Activated CD8-positive, alpha-beta T cell treated with anti-CD3 and anti-CD28 coated beads for 36 hours (primary cell): ENCODE measurements around the gene CORO2B. TPM values are rescaled to one million over a fixed set of nuclear protein-coding genes. Genes with fewer than 3 reads are reported as not detected.
"Not testable (repeated sequence)": the region's sequence is repeated elsewhere in the genome, so short reads cannot be mapped to it uniquely, and the experiment has no call there.

Experiments
- ATAC-seq: fragments of 200-7000 bp; cut with Tn5 transposase; one replicate; pipeline ENCODE4 v1.10.0; 2021; ENCODE audit warnings: mild to moderate bottlenecking, moderate library complexity
- CTCF ChIA-PET: fragments of 350-600 bp; sonication (Branson Sonifier 250); formaldehyde crosslinking; loops from one replicate; lab custom pipeline; 2021; ENCODE audit warnings: antibody characterized with exemption; lab: Charles Lee
- POLR2A ChIA-PET: fragments of 350-600 bp; sonication (Branson Sonifier 250); formaldehyde crosslinking; loops from one replicate; lab custom pipeline; 2021; ENCODE audit warnings: antibody characterized with exemption; lab: Charles Lee
- DNase-seq: peaks from one replicate; pipeline ENCODE4 v3.0.0-alpha.2; 2020
- H3K27ac Mint-ChIP-seq: one replicate; pipeline ENCODE4 v1.8.0; 2021; ENCODE audit warnings: mild to moderate bottlenecking, mixed read lengths
- H3K27me3 Mint-ChIP-seq: one replicate; pipeline ENCODE4 v1.8.0; 2021; ENCODE audit warnings: mixed read lengths
- H3K36me3 Mint-ChIP-seq: one replicate; pipeline ENCODE4 v1.8.0; 2021; ENCODE audit warnings: low read depth, mixed read lengths
- H3K4me1 Mint-ChIP-seq: one replicate; pipeline ENCODE4 v1.8.0; 2021; ENCODE audit warnings: low read depth, mixed read lengths
- H3K4me3 Mint-ChIP-seq: one replicate; pipeline ENCODE4 v1.8.0; 2021; ENCODE audit warnings: mild to moderate bottlenecking, moderate library complexity, mixed read lengths
- H3K9me3 Mint-ChIP-seq: one replicate; pipeline ENCODE4 v1.8.0; 2021; ENCODE audit warnings: mixed read lengths
- CTCF ChIP-seq: fragments of 200-600 bp; IDR thresholded peaks from one replicate; pipeline ENCODE4 v1.8.0; 2022; ENCODE audit warnings: antibody characterized with exemption, mild to moderate bottlenecking
- intact Hi-C: fragments of 100-400 bp; cut with micrococcal nuclease; formaldehyde crosslinking; loops from one replicate; pipeline ENCODE4 v1.10.0; 2022
- total RNA-seq, 2 experiments: library from RNA; stranded (reverse); gene quantifications; one replicate each; pipeline ENCODE4 v1.2.3, GENCODE V29; 2021

The CORO2B gene
- total RNA-seq, 2 experiments from 2014 or later: not detected

- H3K36me3 Mint-ChIP-seq: no peaks in the 10 kb centered on the region
- DNase-seq (no peak), ATAC-seq (no peak)
- TF ChIP-seq CTCF: no peak
- intact Hi-C loops: no loop called here
- no peaks in the 10 kb centered on the region for H3K9me3 Mint-ChIP-seq
- peaks cover 7% of the 10 kb centered on the region for H3K27me3 Mint-ChIP-seq
- no peak overlapping the region for H3K27ac Mint-ChIP-seq
- ChIA-PET POLR2A (no interaction called here), CTCF (interaction anchor here (1.4 to 6.2 kb wide), 6 partner anchors 26 to 248 kb away, joined by 3 to 79 read pairs (median 27); no protein-coding TSS in a partner anchor)
- H3K4me1 Mint-ChIP-seq: peaks cover 3% of the 10 kb centered on the region
- no peak overlapping the region for H3K4me3 Mint-ChIP-seq
Observed at GRCh38 chr15:68676926-68677325, 98.1 kb downstream of the CORO2B start.

DNA sequence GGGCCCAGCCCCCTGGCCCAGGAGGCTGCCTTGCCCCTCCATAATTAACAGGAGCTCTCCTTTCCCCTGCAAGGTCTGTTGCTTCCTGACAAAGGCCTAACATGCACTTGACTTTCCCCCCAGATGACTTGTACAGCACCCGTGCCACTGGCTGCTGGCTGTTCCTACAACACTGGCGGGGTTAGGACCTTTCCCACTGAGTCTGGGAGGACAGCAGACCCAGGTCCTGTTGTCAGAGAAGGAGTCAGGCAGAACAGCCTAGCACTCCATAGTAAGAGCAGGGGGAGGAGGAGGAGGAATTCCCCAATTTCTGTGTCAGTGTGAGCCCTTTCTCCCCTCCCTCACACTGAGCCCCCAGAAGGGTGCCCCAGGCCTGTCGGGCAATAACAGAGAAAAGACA lies 99.2 kb downstream of the CORO2B start:
- peaks cover 3% of the 10 kb centered on the region for H3K27me3 Mint-ChIP-seq
- ATAC-seq: no peak

GRCh38 chr15:68678746-68679145 lies 100.0 kb downstream of the CORO2B start:
- DNase-seq (no peak), ATAC-seq (no peak)
- ChIA-PET POLR2A (no interaction called here), CTCF (interaction anchor here (1.3 to 6.2 kb wide), 4 partner anchors 118 to 197 kb away, joined by 3 to 79 read pairs (median 4); no protein-coding TSS in a partner anchor)
- Mint-ChIP-seq H3K36me3 (no peaks in the 10 kb centered on the region), H3K4me1 (peaks cover 3% of the 10 kb centered on the region), H3K4me3 (no peak overlapping the region), H3K27me3 (peaks cover 2% of the 10 kb centered on the region), H3K9me3 (no peaks in the 10 kb centered on the region), H3K27ac (no peak overlapping the region)
- intact Hi-C loops: no loop called here
- no peak for TF ChIP-seq CTCF

More for the DNA sequence above, 99.2 kb downstream of the CORO2B start:
- POLR2A ChIA-PET: no interaction called here
- no peaks in the 10 kb centered on the region for H3K36me3 Mint-ChIP-seq
- CTCF ChIA-PET: interaction anchor here (1.3 to 6.2 kb wide), 6 partner anchors 27 to 247 kb away, joined by 3 to 79 read pairs (median 4); no protein-coding TSS in a partner anchor
- H3K4me3 Mint-ChIP-seq: no peak overlapping the region
- no peak overlapping the region for H3K27ac Mint-ChIP-seq
- peaks cover 3% of the 10 kb centered on the region for H3K4me1 Mint-ChIP-seq
- no peak for TF ChIP-seq CTCF
- intact Hi-C loops: no loop called here
- DNase-seq: no peak
- H3K9me3 Mint-ChIP-seq: no peaks in the 10 kb centered on the region

DNA sequence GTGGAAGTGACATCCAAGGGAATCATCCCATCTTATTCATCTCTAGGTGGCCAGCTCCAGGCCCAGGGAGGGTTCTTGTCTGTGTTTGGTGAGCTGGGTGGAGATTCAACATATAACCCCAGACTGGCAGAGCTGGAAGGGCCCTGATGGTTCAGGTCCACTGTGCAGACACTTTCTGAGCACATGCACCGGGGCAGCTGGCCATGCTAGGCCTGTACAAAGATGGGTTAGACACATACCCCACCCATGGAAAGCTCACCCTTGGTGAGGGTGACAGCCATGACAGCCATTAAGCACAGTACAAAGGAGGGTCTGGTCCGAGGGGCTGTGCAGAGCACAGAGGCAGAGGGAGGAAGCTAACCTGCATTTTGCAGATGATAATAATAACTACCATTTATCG lies 100.4 kb downstream of the CORO2B start:
- Mint-ChIP-seq H3K27me3 (no peaks in the 10 kb centered on the region), H3K36me3 (no peaks in the 10 kb centered on the region), H3K27ac (no peak overlapping the region), H3K9me3 (no peaks in the 10 kb centered on the region), H3K4me1 (no peaks in the 10 kb centered on the region), H3K4me3 (no peak overlapping the region)
- ATAC-seq: no peak
- POLR2A ChIA-PET: no interaction called here
- no peak for TF ChIP-seq CTCF
- DNase-seq: no peak
- intact Hi-C loops: no loop called here
- CTCF ChIA-PET: interaction anchor here (1.3 to 1.5 kb wide), 2 partner anchors 129 to 130 kb away, joined by 3 to 5 read pairs; no protein-coding TSS in a partner anchor

DNA sequence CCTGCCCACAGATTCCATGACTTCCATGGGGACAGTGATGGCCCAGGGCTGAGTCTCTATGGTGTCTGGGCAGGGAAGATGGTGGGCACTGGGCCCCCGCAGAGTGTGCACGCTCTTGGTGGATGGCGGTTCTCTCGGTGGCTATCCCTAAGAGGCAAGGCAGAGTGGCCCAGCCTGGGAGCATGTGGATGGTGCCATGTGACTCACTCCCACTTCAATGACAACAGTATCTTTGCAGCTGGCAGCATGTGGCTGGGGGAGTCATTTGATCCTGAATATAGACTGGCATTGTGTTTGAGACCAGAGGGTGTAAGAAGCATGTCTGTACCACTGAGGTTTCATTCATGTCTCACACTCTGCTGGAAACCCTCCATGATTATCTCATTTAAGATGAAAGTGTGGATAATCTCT lies 101.2 kb downstream of the CORO2B start:
- H3K36me3 Mint-ChIP-seq: no peaks in the 10 kb centered on the region
- H3K27me3 Mint-ChIP-seq: no peaks in the 10 kb centered on the region
- no peak overlapping the region for H3K4me3 Mint-ChIP-seq
- H3K27ac Mint-ChIP-seq: no peak overlapping the region
- CTCF ChIA-PET: no interaction called here
- DNase-seq (no peak), ATAC-seq (no peak)
- H3K9me3 Mint-ChIP-seq: no peaks in the 10 kb centered on the region
- no peaks in the 10 kb centered on the region for H3K4me1 Mint-ChIP-seq
- intact Hi-C loops: no loop called here
- no peak for TF ChIP-seq CTCF
- POLR2A ChIA-PET: no interaction called here

- H3K9me3 Mint-ChIP-seq, POLR2A ChIA-PET, DNase-seq, H3K4me1 Mint-ChIP-seq, H3K4me3 Mint-ChIP-seq, ATAC-seq, H3K27me3 Mint-ChIP-seq, H3K36me3 Mint-ChIP-seq, intact Hi-C loops, H3K27ac Mint-ChIP-seq: not testable (repeated sequence)
- CTCF ChIA-PET: interaction anchor here (1.0 kb wide), 1 partner anchor 131 kb away, joined by 3 read pairs; no protein-coding TSS in a partner anchor
Observed at GRCh38 chr15:68680756-68681155, 102.0 kb downstream of the CORO2B start.
